GM12872 (cell line): ENCODE measurements around the gene BIVM.

Source experiments
- TF ChIP-seq, protein P1 (sequence below): IDR thresholded peaks from 3 replicates; pipeline ENCODE4 v1.5.1; 2011; ENCODE audit warnings: low read depth, mild to moderate bottlenecking, low read length, moderate library complexity; ENCODE audit not compliant: insufficient read depth

Gene BIVM

DNA sequence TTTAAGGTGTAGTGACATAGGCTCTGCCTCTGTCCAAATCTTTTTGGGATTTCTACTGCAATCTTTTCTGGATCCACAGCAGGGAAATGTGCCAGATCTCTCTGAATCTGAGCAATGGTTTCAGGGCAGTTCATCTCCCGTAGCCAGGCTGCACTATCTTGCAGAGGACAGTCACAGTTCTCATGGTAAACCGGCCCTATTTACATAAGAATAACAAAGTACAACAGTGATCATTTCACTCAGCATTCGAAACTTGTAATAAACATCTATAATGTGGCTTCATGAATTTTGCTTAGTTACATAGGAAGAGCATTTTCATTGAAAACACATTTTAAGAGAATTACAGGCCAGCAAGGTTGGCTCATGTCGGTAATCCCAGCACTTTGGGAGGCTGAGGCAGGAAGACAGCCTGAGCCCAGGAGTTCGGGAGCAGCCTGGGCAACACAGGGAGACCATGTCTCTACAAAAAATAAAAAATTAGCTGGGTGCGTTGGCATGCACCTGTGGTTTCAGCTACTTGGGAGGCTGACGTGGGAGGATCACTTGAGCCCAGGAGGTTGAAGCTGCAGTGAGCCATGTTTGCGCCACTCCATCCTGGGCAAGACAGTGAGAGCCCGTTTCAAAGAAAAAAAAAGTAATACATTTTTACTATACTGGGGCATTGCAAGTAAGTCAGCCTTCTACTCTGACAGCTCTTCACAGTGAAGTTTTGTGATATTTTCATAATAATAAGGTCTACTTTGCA, 5.1 kb upstream of the BIVM start:
- TF ChIP-seq, protein P1, sequence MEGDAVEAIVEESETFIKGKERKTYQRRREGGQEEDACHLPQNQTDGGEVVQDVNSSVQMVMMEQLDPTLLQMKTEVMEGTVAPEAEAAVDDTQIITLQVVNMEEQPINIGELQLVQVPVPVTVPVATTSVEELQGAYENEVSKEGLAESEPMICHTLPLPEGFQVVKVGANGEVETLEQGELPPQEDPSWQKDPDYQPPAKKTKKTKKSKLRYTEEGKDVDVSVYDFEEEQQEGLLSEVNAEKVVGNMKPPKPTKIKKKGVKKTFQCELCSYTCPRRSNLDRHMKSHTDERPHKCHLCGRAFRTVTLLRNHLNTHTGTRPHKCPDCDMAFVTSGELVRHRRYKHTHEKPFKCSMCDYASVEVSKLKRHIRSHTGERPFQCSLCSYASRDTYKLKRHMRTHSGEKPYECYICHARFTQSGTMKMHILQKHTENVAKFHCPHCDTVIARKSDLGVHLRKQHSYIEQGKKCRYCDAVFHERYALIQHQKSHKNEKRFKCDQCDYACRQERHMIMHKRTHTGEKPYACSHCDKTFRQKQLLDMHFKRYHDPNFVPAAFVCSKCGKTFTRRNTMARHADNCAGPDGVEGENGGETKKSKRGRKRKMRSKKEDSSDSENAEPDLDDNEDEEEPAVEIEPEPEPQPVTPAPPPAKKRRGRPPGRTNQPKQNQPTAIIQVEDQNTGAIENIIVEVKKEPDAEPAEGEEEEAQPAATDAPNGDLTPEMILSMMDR: no peak

DNA sequence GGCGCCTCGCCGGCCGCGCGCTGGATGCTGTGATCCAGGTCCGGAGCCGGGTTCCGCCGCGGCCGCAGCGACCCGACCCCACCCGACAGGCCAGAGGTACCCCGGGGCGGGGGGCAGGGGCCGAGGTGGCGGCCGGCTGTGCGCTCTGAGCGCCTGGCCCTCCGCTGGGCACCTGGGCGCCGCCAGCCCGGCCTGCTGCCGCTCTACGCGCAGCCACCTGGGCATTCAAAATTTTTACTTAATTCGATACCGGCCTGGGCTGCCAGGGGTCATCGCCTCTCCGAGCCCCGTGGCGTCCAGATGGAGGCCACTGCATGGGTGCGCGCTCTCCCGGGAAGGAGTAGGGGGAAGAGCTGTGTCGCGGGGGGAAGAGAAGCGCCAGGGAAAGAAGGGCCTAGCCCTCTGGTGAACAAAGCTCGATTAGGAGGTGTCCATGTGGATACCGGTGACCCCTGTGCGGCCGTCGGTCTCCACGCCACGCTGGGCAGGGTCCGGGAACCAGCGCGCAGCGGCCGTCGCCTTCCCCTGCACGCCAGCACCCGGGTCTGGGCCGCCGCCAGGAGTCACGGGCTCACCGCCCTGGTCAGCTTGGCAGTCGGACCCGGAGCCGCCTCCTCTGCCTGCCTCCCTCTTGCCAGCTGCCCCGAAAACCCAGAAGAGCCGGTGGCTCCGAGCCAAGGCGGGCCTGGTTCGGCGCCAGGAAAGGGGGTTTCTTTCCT, 666 bp downstream of the BIVM start:
- TF ChIP-seq, protein P1: no peak

DNA sequence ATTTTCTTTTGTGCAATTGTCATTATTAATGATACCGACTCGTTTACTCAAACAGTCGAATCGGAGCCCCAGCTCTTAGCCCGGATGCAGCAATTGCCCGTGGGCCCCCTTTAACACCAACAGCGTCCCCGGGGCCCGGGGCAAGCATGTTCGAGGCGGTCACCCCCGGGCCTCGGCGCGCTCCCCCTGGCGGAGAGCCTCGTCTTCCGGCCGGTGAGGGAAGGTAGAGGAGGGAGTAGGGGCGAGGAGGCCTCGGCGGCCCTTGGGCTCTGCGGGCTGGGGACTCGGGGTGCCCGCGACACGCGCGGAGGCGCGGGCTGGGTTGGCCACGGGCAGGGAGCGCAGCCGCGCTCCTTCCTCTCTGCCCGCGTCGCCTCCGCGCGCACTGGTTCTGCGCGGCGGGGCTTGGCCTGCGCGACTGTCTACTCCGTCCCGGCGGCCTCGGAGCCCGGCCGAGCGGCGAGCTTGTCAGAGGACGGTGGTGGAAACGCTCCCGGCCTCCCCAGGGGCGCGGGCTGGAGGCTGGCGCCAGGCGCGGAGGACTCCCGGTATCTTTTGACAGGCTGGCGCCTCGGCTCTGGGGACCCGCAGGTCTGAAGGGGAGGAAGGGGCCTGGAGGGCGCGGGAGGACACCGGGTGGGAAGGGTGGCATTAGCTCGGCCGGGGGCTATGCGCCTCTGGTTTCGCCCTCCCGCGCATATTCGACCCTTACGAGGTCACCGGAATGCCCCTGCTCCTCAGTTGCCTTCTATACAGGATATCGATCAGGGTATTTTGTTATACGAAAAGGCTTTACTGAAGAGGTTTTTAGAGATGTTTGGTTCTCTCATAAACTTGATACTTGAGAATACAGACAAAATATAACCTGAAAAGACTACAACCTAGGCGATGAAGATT, 1.5 kb downstream of the BIVM start:
- TF ChIP-seq, protein P1: peak; percentile 78

DNA sequence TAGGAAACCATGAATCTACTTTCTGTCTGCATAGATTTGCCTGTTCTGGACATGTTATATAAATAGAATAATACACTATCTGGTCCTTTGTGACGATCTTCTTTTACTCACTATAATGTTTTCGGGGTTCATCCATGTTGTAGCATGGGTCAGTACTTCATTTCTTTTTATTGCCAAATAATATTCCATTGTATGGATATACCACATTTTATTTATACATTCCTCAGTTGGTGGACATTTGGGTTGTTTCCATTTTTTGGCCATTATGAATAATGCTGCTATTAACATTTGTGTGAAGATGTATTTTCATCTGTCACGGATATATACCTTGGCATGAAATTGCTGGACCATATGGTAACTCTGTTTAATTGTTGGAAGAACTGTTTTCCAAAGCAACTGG, 6.8 kb downstream of the BIVM start:
- TF ChIP-seq, protein P1: no peak

DNA sequence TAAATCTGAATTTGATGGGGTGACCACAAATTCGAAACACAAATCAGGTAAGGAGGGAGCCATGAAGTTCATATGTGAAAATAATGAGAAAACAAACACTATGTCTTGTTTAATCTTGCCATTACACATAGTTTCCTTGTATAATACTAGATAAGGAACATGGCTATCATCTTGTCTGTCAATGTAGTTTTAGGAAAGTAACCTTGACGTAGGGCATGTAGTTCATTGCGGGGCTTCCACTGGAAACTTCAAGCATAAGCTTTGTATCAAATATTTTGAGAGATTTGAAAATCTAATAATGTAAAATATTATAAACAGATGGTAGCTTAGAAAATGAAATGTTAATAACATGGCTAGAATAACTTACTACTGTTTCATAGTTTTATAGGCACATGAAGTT, 8.8 kb downstream of the BIVM start:
- TF ChIP-seq, protein P1: no peak

DNA sequence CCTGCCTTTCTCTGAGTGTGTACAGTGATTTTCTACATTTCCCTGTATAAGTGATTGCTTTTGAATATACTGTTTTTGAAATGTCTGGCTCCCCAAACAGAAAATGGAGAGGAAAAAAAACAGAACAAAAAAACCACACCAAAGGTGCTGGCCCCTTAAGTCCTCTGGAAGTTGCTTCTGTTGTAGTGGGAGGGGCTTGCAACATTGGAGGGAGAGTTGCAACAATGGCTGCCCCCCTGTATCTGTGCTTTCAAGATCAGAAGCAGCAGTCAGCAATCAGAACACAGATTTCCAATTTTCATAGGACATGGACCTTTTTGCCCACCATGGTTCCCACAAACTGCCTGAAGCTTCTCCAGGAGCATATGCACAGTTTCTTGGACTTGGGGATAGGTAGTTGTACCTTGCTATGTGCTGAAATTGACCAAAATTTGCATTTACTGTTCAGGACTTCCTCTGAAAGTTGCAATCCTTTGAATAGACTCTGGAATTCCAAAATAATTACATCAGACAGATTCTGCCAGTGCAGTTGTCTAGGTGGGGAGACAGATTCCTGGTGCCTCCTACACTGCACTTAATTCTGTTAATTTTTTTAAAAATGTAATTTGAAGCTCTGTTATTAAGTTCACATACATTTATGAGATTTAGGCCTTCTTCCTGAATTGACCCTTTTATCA, 13.8 kb downstream of the BIVM start:
- TF ChIP-seq, protein P1: no peak

DNA sequence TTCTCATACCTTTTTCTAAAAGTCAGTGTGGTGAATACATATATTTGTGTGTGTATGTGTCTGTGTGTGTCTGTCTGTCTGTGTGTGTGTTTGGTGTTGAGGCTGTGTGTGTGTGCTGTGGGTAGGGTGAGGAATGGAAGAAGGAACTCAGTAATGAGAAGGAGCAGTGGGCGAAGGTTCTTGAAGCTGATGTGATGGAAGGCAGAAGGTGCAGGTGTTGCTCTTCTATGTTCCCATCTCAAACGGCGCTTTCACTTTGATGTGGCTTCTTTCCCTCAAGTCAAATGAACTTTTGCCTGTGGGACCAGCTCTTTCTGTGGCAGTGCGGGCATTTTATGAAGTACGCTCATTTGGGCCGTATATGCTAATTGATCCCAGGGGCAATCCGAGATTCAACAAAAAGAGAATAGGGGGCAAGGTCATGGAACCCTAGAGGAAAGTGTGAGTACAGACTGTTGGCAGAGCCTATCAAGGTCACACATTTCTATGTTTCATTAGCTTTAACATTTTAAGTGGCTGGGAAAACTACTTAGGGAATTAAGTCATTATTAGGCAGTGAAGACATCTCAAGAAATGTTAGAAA, 15.2 kb downstream of the BIVM start:
- TF ChIP-seq, protein P1: no peak
